GM03348 (cell line): Measurements from ENCODE around the gene CKAP4.

Experiments
- DNase-seq: peaks from one replicate; pipeline ENCODE4 v3.0.0; 2012; ENCODE audit warnings: low spot score

CKAP4 gene

DNA sequence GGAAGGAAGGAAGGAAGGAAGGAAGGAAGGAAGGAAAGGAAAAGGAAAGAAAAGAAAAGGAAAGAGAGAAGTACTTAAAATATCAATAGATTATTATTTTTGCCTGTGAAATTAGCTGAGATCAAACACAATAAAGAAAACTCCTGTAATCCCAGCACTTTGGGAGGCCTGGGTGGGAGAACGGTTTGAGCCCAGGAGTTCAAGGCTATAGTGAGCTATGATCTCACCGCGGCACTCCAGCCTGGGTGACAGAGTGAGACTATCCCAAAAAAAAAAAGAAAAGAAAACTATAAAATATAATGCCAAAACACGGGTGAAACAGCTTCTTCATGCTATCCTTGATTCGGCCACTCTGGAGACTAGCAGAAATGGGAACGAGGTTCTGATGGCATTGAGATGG is 26.2 kb upstream of the CKAP4 start:
- no peak for DNase-seq

DNA sequence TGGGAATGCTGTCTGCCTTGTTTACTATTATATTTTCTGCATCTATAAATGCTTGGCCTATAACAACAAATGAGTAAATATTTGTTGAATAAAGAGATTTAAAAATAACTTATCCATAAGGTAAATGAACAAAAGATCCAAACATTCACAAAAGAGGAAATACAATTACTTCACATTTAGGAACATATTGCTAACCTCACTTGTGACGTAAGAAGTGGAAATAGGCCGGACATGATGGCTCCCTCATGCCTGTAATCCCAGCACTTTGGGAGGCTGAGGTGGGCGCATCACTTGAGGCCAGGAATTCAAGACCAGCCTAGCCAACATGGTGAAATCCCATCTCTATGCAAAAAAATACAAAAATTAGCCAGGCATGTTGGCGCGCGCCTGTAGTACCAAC is 25.7 kb upstream of the CKAP4 start:
- no peak for DNase-seq

GRCh38 chr12:106271575-106272505 is 24.0 kb upstream of the CKAP4 start:
- no peak for DNase-seq

GRCh38 chr12:106269150-106269771 is 21.4 kb upstream of the CKAP4 start:
- no peak for DNase-seq

DNA sequence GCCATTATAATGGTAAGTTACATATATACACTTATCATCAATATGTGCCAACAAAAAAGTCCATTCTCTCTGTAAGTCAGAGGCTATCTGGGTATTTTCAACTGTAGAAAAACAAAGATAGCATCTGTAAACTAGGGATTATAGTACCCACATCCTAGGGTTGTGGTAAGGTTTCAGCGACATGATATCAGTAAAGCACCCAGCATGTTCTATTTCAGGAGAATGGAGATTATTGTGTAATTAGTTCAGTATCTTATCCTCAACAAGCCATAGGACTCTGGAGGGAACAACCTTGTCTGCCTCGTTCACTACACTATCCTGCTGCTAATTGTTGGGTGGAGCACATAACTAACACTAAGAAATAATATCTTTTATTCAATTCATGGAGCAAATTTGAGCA is 19.7 kb upstream of the CKAP4 start:
- no peak for DNase-seq

DNA sequence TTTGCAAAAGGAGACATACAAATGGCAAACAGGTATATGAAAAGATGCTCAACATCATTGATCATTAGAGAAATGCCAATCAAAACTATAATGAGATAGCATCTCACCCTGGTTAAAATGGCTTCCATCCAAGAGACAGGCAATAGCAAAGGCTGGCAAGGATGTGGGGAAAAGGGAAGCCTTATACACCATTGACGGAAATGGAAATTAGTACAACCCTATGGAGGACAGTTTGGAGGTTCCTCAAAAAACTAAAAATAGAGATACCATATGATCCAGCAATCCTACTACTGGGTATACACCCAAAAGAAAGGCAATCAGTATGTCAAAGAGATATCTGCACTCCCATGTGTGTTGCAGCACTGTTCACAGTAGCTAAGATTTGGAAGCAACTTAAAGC is 17.3 kb upstream of the CKAP4 start:
- no peak for DNase-seq

DNA sequence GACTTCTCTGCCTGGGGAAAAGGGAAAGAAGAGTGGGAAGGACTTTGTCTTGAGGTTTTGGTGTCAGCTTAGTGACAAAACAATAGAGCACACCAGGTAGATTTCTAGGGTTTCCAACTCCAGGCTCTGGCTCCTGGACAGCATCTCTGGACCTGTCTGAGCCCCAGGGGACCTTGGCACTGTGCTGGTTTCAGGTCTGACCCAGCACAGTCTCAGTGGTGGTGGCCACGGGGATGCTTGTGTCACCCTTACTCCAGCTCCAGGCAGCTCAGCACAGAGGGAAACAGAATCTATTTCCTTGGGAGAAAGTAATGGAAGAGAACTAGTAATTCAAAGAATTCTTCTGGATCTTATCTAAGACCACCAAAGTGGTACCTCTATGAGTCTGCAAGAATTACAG is 11.1 kb upstream of the CKAP4 start:
- DNase-seq, result no peak

DNA sequence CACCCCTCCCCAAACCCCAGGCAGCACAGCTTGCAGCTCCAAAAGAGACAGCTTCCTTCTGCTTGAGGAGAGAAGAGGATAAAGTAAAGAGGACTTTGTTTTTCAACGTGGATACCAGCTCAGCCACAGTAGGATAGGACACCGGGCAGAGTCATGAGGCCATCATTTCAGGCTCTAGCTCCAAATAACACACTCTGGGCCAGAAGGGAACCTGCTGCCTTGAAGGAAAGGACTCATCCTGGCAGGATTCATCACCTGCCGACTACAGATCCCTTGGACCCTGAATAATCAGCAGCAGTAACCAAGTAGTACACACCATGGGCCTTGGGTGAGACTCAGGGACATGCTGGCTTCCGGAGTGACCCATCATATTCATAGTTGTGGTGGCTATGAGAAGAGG is 10.4 kb upstream of the CKAP4 start:
- no peak for DNase-seq

DNA sequence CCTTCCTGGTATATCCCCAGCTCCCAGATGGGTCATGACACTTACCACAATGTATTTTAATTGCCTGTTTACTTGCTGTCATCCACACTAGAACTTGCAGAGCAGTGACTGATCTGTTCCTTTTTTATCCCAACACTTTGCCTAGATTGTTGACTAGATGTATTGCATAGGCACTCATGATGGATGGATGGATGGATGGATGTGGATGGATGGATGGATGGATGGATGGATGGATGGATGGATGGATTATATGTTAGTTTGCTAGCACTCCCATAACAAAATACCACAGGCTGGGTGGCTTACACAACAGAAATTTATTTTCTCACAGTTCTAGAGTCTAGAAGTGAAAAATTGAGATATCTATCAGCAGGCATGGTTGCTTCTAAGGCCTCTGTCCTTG is 8.7 kb upstream of the CKAP4 start:
- DNase-seq, result no peak

GRCh38 chr12:106255952-106256351 is 8.1 kb upstream of the CKAP4 start:
- DNase-seq, result no peak

DNA sequence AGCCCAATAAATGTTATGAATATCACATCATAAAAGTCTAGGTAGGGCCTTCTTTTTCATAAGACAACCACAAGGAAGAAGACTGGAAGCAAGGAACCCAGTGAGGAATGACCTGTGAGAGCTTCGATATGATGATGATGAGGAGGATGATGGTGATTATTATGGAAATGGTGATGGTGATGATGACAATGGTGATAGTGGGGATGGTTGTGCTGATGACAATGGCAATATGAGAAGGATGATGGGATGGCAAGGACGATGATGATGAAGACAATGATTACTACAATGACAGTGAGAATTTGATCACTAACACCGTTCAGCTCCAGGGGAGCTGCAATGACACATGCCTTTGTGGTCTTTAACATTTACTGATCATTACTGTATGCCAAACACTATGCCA is 7.7 kb upstream of the CKAP4 start:
- DNase-seq, result no peak

DNA sequence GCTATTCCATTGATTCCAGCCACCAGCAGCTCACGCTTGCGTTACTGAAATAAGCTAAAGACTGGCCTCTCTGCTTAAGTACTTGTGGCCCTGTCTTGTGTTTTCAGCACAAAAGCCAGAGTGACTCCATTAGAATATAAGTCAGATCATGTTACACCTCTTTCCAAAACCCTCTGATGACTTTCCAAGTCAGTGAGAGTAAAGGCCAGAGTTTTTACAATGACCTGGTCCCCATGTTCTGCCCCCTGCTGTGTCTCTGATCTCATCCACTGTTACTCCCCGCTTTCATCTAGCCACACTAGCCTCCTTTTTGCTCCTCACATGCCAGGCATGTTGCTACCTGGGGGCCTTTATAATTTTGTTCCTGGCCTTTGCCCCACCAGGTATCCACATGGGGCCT is 6.9 kb upstream of the CKAP4 start:
- DNase-seq, result no peak

DNA sequence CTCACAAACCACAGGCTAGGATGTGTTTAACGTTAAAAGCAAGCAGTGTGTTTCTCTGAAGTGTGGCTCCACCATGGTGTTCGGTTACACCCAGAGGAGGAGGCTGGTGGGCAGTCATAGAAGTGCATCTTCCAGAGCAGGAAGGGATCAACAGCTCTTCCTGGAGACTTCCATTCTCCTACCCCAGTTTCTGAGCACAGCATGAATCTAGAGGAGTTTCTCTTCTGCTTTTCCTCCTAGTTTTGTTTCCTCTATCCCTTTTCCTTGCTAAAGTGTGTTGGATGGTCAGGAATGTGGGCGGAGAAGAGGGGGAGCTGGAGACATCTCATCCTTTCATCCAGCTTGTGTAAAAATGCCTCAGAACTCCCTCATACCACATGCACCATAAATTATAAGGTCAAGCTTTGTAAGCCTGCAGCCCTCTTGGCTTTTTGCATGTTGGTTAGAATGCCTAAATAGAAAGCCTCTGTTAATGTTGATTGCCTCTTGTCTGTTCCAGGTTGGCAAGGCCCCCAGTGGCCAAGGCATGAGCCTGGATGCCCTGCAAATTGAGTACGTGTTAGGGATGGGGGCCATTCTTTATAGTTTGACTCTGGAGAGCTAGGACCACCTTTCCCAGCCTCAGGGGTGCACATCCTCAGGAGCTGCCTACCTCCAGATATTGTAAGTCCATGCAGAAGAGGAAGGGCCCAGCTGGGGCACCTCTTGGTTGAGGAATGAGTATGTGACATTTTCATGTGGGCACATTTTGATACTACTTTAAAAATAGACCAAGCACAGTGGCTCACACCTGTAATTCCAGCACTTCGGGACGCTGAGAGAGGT is 4.0 kb upstream of the CKAP4 start:
- peak; percentile 62 for DNase-seq

DNA sequence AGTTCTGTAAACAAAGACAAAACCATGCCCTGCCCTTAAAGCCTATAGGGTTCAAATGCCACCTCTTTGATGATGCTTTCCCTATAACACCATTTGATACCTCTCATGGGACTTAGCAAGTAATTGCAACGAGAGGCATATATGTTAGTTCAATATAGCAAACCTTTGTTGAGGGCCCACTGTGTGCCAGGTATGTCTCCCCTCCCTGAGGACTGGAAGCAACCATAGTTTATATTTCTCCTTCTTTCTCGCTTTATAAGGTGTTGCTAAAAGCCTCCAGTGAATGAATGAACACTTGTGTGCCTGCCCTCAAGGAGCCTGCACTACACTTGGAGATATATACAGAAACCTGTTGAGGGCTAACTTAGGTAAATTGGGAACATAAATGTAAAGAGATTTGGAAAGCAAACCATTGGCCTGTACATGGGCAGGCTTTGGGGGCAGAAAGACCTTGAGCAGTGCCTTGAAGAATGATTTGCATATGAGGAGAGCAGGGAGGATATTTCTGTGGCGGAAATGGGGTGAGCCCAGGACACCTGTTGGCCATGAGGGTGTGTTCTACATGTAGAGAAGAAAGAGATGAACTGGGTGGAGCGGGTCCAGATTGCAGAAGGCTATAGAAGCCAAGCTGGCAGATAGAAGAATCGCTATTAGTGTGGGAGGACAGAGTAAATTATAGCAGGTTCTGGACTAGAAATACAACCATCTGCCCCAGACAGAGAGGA is 1.8 kb upstream of the CKAP4 start:
- DNase-seq, result no peak

DNA sequence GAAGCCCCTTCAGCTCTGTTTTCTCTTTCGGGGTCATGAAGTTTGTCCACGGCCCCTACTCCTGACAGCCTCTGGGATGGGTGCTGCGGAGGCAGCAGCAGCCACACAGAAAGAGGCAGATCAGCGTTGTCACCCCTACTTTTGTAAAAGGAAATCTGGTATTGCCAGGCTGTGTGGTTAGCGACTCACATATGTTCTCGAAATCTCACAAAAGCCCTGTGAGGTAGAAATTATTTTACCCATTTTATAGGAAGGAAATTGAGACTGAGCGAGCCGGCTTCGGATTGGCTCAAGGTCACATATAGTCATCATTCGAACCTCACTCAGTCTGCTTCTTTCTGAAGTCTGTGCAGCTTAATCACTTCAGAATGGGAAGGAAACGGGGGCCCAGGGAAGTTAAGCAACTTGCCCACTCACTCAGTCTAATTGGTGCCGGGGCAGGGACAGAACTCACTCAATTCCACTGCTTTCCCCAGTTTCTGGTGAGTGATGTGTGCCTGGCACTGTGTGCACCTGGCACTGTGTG is 1.1 kb upstream of the CKAP4 start:
- DNase-seq, result peak; percentile 48

GRCh38 chr12:106248312-106248845 is 559 bp upstream of the CKAP4 start:
- DNase-seq, result peak; percentile 85

DNA sequence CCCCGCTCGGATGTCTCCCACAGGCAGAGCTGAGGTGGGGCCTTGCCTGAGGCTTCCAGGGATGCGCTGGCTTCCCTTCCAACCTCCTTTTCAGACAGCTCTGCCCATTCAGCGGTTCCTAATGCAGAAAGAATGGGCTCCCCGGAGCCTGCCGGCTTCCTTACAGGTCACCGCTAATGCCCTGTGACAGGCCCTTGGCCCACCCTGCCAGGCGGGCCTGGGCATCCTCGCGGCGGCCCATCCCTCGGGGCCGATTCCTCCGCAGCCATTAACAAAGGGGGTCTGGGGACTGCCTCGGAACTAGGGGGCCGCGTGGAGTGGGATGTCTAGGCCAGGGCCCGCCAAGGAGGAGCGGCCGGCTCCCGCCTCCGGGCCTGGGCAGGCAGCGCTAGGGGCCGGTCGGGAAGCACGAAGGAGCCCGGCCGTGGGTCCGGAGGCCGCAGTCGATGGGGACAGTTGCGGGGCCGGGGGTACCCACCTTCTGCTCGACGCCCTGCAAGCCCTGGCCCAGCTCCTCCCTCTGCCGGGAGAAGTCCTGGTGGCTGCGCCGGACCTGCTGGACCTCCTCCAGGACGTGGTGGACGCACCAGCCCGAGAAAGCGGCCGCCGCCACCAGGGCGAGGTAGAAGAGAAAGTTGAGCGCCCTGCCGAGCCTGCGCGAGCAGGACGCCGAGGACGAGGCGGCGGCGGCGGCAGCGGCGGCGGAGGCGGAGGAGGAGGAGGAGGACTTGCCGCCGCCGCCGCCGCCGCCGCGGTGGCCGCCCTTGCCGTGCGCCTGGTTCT is 738 bp downstream of the CKAP4 start:
- peak; percentile 84 for DNase-seq

DNA sequence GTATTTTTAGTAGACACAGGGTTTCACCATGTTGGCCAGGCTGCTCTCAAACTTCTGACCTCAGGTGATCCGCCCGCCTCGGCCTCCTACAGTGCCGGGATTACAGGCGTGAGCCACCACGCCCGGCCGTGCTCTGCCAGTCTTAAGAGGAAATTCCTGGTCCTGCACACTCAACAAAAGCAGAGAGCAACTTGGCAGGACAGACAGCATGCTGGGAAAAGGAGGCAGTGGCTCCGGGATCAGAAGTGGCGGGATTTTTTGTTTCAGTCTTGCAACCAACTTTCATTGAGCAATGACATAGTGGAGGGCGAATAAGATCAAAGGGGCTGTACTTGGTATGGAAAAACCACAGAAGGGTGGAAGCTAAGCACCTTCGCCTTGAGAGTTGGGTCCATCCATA is 2.1 kb downstream of the CKAP4 start:
- DNase-seq, result peak; percentile 76

- DNase-seq, result no peak
These were observed 4.2 kb downstream of the CKAP4 start for GRCh38 chr12:106243620-106244019.

GRCh38 chr12:106240821-106241220 is 7.0 kb downstream of the CKAP4 start:
- no peak for DNase-seq

- DNase-seq, result no peak
These were observed 7.9 kb downstream of the CKAP4 start for GRCh38 chr12:106239951-106240335.
